NCI-H226 (cell line): ENCODE measurements around the gene CFAP119.

Experiments used
- DNase-seq: peaks from one replicate; pipeline ENCODE4 v3.0.0-alpha.2; 2015

CFAP119 gene

GRCh38 chr16:30760577-30761426 is 1.1 kb downstream of the CFAP119 start:
- DNase-seq, result no peak

DNA sequence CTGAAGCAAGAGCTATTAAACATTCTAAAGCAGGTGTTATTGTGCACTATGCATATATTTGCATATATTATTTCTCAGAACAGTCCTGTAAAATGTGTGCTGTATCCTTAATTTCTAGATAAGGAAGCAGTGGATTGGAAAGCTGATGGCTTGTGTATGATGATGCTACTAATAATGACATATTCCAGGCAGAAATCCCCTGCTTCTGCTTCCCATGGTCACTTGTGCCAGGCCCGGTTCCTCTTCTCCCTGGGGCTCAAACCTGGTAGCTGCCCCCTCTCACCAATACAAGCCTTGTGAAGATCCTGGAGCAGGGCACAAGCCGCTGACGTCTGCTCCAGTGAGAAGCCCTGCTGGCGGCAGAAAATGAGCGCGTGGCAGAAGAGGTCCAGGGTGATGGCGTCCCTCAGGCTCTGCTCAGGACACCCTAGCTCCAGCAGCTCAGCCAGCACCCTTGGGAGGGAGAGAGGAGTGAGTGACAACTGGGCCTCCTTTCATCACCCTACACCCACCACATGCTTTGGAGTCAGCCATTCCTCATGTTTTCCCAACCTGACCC is 1.8 kb downstream of the CFAP119 start:
- DNase-seq, result no peak

- no peak for DNase-seq
Measured at GRCh38 chr16:30758988-30759491, 2.8 kb downstream of the CFAP119 start.

- no peak for DNase-seq
Measured at GRCh38 chr16:30757316-30757715, 4.5 kb downstream of the CFAP119 start.

DNA sequence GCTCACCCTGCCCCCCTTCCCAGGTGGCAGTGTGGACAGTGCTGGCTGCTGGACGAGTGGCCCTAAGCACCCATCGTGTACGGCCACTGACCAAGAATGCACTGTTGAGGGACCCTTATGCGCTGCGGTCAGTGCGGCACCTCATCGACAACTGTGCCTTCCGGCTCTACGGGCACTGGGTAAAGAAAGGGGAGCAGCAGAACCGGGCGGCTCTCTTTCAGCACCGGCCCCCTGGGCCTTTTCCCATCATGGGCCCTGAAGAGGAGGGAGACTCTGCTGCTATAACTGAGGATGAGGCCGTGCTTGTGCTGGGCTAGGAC is 5.1 kb downstream of the CFAP119 start:
- DNase-seq, result no peak

- DNase-seq, result no peak
Measured at GRCh38 chr16:30755955-30756780, 5.7 kb downstream of the CFAP119 start.

- no peak for DNase-seq
Measured at GRCh38 chr16:30753596-30753995, 8.3 kb downstream of the CFAP119 start.

- no peak for DNase-seq
Measured at GRCh38 chr16:30750876-30751465, 10.9 kb downstream of the CFAP119 start.

GRCh38 chr16:30750201-30750600 is 11.7 kb downstream of the CFAP119 start:
- no peak for DNase-seq

DNA sequence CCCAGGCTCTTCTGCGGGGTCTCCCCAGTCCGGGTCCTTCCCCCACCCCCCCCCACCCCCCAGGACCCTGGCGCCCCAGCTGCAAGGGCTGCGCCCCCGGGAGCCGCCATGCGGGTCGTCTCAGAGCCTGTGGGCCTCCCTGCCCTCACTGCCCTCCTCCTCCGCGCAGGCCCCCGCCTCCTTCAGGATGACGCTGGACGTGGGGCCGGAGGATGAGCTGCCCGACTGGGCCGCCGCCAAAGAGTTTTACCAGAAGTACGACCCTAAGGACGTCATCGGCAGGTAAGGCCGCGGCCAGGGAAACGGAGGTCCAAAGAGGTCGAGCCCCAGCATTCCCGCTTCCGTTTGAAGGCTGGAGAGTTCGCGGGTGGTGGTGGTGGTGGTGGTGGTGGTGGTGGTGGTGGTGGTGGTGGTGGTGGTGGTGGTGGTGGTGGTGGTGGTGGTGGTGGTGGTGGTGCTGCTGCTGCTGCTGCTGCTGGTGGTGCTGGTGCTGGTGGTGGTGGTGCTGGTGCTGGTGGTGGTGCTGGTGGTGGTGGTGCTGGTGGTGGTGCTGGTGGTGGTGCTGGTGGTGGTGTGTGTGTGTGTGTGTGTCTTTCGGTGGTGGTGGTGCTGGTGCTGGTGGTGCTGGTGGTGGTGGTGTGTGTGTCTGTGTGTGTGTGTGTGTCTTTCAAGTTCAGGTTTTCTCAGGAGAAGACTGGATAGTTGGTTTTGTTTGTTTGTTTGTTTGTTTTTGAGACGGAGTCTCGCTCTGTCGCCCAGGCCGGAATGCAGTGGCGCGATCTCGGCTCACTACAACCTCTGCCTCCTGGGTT is 13.0 kb downstream of the CFAP119 start:
- peak; percentile 70 for DNase-seq

DNA sequence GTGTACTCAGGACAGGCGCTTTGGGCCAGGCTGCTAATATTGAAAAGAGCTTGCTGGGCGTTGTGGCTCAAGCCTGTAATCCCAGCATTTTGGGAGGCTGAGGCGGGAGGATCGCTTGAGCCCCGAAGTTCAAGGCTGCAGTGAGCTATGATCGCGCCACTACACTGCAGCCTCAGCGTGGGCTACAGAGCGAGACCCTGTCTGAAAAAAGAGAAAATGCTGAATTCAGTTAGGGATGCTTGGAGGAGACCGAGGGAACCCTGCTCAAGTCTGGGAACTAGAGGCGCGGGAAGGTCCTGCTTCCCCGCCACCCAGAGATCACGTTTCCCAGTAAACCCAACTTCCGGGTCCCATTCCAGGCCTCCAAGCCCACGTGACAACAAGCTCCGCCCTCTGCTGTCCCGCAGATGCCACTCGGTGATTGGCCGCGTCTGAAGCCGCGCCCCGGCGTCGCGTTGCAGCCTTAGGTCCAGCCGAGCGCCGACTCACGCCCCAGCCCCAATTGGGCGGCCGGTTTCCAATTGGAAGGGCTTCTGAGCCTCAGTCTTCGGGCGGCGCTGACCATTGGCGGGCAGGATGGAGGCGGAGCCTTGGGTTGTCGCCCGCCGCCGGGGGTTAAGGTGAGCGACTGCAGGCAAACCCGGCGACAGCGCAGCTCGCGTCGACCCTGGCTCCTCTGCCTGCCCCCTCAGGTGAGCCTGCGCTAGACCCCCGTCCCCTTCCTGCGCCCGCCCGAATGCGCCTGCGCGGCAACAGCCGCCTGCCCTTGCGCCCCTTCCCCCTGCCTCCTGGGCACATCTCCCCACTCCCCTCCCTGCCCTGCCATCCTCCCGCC is 13.8 kb downstream of the CFAP119 start, which contains the start of gene PHKG2:
Gene PHKG2 (plus strand): TSS at position 627 of the 835 bp plus-strand sequence. CDS start 396 bp downstream, outside the sequence.
- DNase-seq, result peak; percentile 99

GRCh38 chr16:30747331-30747730 is 14.5 kb downstream of the CFAP119 start:
- peak; percentile 46 for DNase-seq

- no peak for DNase-seq
Measured at GRCh38 chr16:30746638-30747175, 15.2 kb downstream of the CFAP119 start.

DNA sequence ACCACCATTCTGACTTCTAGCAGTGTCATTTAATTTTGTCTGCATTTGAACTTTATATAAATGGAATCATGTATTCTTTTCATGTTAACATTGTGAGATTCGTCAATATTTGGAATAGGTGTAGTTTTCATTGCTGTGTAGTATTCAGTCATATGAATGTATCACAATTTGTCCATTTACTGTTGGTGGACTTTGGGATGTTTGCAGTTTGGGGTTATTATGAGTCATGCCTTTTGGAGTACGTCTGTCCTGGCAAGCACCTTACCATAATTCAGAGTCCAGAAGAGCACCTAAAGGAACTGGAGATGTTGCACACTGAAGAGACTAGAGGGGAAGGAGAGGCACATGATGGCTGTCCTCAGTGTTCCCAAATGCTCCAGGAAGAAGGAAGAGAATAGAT is 16.8 kb downstream of the CFAP119 start:
- no peak for DNase-seq

- no peak for DNase-seq
Measured at GRCh38 chr16:30744183-30744582, 17.7 kb downstream of the CFAP119 start.

- DNase-seq, result no peak
Measured at GRCh38 chr16:30743716-30744115, 18.1 kb downstream of the CFAP119 start.

GRCh38 chr16:30741461-30741914 is 20.4 kb downstream of the CFAP119 start:
- peak; percentile 98 for DNase-seq

- peak; percentile 96 for DNase-seq
Measured at GRCh38 chr16:30740364-30741251, 21.3 kb downstream of the CFAP119 start.
